GM18873 (cell line): ENCODE results near the gene NUP35.
"Not testable (repeated sequence)": the region's sequence is repeated elsewhere in the genome, so short reads cannot be mapped to it uniquely, and the experiment has no call there.

Source experiments
- ATAC-seq: cut with Tn5 transposase; IDR thresholded peaks from one replicate; pipeline ENCODE4 v1.9.1; 2021; ENCODE audit warnings: mild to moderate bottlenecking, moderate library complexity, moderate number of reproducible peaks; ENCODE audit not compliant: unreplicated experiment, low FRiP score

The NUP35 gene

DNA sequence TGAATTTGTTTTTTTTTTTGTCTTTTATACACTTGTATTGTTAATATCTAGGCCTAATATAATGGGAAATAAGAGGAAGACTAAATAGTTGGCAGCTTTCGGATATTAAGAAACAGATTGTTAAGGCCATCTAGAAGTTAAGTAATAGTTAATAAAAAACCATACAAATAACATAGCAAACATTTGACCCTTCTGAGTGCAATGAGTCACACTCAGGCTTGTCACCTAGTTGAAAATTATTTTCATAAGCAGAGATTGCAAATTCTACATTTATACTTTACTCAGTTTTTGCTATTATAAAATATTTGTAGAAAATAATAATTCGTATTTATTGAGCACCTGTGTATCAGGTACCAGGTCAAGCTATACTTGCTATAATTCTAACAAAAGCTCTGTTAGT lies 2.4 kb downstream of the NUP35 start:
- ATAC-seq = no peak

- no peak for ATAC-seq
Observed at GRCh38 chr2:183134016-183134415, 9.8 kb downstream of the NUP35 start.

DNA sequence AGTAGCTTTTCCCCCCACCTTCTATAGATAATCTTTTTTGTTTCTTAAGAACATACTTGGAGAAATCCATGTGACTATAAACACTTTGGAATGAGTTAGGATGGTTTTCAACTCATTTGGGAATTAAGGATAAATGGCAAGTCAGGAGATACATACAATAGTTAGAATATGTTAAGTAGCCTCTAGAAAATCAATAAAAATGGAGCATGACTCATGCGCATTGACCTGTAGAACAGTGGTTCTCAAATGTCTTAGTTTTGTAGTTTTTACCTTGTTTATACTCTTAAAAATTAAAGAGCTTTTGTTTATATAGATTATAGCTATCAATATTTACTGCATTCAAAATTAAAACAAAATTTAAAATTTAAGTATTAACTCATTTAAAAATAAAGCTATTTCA lies 24.7 kb downstream of the NUP35 start:
- no peak for ATAC-seq

DNA sequence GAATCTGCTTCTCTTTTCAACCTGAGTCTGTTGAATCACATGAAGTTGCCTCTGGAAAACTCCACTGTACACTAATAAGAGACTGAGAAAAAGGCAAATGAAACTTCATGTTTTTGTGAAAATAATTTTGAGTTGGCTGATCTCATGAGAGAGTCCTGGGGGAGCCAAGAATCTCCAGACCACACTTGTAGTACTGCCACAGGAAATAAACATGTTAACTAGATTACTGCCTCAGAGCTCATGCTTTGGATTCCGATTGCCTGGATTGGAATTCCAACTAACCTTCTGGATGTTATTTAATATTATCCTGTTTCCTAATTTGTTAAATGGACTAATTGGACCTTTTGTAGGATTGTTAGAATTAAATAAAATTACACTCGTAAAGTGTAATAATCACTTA lies 25.2 kb downstream of the NUP35 start:
- ATAC-seq = no peak

DNA sequence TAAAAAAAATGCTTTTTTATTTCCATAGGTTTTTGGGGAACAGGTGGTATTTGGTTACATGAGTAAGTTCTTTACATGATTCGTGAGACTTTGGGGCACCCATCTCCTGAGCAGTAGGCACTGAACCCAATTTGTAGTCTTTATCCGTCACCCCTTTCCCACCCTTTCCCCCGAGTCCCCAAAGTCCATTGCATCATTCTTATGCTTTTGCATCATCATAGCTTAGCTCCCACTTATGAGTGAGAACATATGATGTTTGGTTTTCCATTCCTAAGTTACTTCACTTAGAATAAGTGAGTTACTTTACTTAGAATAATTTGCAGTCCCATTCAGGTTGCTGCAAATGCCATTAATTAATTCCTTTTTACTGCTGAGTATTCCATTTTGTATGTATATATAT lies 28.0 kb downstream of the NUP35 start:
- not testable (repeated sequence) for ATAC-seq

DNA sequence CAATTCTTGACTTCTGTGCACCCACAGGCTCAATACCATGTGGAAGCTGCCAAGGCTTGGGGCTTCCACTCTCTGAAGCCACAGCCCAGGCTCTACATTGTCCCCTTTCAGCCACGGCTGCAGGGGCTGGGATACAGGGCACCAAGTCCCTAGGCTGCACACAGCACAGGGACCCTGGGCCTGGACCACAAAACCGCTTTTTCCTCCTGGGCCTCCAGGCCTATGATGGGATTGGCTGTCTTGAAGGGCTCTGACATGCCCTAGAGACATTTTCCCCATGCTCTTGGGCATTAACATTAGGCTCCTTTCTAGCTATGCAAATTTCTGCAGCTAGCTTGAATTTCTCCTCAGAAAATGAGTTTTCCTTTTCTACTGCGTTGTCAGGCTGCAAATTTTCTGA lies 29.7 kb downstream of the NUP35 start:
- ATAC-seq = no peak

DNA sequence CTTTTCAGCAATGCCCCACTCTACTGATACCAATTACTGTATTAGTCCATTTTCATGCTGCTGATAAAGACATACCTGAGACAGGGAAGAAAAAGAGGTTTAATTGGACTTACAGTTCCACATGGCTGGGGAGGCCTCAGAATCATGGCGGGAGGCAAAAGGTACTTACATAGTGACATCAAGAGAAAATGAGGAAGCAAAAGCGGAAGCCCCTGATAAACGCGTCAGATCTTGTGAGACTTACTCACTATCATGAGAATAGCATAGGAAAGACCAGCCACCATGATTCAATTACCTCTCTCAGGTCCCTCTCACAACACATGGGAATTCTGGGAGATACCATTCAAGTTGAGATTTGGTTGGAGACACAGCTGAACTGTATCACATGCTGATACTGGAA lies 30.5 kb downstream of the NUP35 start:
- ATAC-seq = not testable (repeated sequence)

GRCh38 chr2:183157131-183157530 lies 32.9 kb downstream of the NUP35 start:
- ATAC-seq = no peak

DNA sequence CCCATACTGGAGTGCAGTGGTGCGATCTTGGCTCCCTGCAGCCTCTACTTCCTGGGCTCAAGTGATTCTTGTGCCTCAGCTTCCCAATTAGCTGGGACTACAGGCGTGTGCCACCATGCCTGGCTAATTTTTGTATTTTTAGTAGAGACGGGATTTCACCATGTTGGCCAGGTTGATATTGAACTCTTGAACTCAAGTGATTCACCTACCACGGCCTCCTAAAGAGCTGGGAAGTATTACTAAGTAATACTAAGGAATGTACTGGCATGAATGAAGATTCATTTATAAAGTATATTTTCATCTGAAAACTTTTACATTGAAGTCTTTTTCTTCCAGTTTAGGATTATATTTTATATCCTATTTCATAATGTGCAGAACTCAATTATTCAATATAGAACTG lies 38.1 kb downstream of the NUP35 start:
- no peak for ATAC-seq

- ATAC-seq = no peak
Observed at GRCh38 chr2:183163821-183164649, 39.8 kb downstream of the NUP35 start.

DNA sequence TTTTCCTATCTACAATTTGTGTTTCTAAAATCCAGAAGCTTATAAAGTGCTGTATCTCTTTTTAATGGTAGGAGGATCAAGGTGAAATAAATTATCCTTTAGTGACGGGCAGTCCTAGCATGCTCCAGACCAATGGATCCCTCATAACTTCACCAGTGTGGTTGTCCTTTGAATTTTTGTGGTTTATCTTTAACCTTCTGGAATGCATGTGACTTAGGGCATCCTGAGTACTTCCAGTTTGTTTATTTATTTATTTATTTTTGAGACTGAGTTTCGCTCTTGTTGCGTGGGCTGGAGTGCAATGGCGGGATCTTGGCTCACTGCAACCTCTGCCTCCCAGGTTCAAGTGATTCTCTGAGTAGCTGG lies 40.4 kb downstream of the NUP35 start:
- ATAC-seq = no peak

DNA sequence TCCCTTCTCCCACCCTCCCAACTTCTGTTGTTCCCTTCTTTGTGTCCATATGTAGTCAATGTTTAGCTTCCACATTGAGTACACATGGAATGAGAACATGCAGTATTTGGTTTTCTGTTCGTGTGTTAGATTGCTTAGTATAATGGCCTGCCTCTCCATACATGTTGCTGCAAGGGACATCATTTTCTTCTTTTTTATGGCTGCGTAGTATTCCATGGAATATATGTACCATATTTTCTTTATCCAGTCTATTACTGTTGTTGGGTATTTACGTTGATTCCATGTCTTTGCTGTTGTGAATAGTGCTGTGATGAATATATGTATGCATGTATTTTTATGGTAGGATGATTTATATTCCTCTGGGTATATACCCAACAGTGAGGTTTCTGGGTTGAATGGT lies 42.0 kb downstream of the NUP35 start:
- ATAC-seq = no peak

DNA sequence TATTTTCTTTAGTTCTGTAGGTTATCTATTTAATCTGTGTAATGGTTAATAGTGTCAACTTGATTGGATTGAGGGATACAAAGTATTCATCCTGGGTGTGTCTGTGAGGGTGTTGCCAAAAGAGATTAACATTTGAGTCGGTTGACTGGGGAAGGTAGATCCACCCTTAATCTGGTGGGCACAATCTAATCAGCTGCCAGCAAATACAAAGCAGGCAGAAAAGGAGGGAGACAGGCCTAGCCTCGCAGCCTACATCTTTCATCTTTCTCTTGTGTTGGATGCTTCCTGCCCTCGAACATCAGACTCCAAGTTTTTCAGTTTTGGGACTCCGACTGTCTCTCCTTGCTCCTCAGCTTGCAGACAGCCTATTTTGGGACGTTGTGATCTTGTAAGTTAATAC lies 42.7 kb downstream of the NUP35 start:
- not testable (repeated sequence) for ATAC-seq

- no peak for ATAC-seq
Observed at GRCh38 chr2:183172220-183172887, 48.1 kb downstream of the NUP35 start.

DNA sequence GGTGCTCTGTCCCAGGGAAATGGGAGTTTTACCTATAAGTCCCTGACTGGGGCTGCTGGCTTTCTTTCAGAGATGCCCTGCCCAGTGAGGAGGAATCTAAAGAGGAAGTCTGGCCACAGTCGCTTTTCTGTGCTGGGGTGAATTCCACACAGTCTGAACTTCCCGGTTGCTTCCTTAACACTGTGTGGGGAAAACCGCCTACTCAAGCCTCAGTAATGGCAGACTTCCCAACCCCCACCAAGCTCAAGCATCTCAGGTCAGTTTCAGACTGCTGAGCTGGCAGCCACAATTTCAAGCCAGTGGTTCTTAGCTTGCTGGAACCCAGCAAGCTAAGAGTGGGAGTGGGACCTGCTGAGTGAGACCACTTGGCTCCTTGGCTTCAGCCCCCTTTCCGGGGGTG lies 54.9 kb downstream of the NUP35 start:
- ATAC-seq = no peak

DNA sequence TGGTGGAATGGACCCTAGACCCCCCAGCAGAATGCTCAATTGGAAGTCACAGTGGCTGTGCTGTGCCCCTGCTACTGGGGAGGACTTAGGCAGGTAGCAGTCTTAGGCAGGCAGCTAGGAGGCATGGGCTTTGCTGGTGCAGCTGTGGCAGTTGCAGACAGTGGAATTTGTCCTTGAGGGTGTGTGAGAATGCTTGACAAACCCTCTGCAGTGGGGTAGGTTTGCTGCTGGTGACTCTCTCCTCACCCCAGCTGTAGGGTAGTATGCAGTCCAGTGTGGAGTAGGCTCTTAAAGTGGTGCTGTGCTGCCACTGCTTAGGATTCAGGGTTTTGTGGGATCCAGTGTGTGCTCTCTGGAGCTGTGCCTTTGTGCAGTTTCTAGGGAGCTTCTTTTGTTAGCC lies 61.3 kb downstream of the NUP35 start:
- ATAC-seq = no peak

DNA sequence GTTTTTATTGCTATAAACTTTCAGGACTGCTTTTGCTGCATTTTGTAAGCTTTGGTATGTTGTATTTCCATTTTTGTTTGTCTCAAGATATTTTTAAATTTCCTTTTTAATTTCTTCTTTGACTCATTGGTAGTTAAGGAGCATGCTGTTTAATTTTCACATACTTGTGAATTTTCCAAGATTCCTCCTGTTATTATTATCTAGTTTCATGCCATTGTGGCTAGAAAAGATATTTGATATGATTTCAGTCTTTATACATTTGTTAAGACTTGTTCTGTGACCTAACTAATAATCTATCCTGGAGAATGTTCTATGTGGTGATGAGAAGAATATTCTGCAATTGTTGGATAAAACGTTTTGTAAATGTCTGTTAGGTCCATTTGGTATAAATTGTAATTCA lies 62.1 kb downstream of the NUP35 start:
- ATAC-seq = no peak

DNA sequence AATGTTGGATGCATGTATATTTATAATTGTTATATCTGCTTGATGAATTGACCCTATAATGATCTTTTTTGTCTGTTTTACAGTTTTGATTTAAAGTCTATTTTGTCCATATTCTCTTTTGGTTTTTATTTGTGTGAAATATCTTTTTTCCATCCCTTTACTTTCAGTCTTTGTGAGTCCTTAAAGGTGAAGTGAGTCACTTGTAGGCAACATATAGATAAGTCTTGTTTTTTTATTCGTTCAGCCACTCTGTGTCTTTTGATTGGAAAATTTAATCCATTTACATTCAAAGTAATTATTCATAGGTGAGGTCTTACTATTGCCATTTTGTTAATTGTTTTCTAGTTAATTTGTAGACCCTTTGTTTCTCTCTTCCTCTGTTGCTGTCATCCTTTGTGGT lies 62.5 kb downstream of the NUP35 start:
- no peak for ATAC-seq

DNA sequence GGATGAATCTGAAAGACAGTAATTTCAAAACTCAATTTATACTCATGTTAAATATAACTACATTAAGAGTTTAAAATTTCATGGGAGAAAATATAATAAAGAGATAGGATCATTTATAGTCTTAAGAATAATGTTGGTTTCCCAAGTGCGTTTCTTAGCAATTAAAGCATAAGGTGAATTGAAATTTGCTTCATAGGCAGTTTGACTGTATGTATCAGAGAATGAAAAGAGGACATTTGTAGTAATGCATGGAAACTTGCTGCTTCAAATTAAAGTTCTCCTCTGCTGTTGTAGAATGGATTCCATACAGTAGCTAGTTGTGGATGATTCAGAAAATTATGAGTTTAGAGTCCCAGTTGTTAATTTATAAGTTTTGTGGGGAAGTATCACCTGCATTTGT lies 68.1 kb downstream of the NUP35 start:
- ATAC-seq = no peak

GRCh38 chr2:183193904-183194303 lies 69.7 kb downstream of the NUP35 start:
- ATAC-seq = no peak

DNA sequence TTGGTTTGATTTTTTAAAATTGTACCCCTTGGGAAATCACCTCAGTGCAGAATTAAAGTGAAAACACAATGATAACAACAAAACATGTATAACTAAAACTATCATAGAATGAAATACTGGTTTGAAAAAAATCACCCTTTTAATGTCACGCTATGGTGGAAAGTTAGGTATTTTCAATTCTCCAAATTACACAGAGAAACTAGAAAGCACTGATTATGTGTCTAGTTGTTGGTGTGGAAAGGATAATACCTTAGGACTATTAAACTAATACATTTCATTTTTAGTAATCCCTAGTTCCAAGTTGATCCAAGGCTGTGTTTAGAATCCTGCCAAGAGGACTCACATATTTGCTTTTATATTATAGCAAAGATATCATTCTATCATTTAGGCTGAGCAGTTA lies 71.2 kb downstream of the NUP35 start:
- ATAC-seq = no peak

- ATAC-seq = no peak
Observed at GRCh38 chr2:183195998-183196409, 71.8 kb downstream of the NUP35 start.
